Globus pallidus (tissue), 1 donor: ENCODE data around the gene SPRY2.
"Not testable (repeated sequence)": the region's sequence is repeated elsewhere in the genome, so short reads cannot be mapped to it uniquely, and the experiment has no call there.

Source experiments
- DNase-seq: peaks from one replicate; pipeline ENCODE4 v3.0.0-alpha.2; 2015; ENCODE audit warnings: low spot score

Gene SPRY2

GRCh38 chr13:80341101-80341755 is at the start of gene SPRY2:
Gene SPRY2, minus strand, starts transcription at chr13:80341126. Its CDS starts 3,421 bp downstream, at chr13:80337705.
- DNase-seq: peak; percentile 96

GRCh38 chr13:80390338-80390737 is 49.4 kb upstream of the SPRY2 start:
- no peak for DNase-seq

GRCh38 chr13:80389073-80390038 is 48.4 kb upstream of the SPRY2 start:
- no peak for DNase-seq

- DNase-seq: no peak
Measured at GRCh38 chr13:80388506-80388905, 47.6 kb upstream of the SPRY2 start.

GRCh38 chr13:80386592-80386991 is 45.7 kb upstream of the SPRY2 start:
- no peak for DNase-seq

GRCh38 chr13:80386002-80386401 is 45.1 kb upstream of the SPRY2 start:
- DNase-seq: no peak

- no peak for DNase-seq
Measured at GRCh38 chr13:80382576-80382975, 41.6 kb upstream of the SPRY2 start.

GRCh38 chr13:80379245-80379644 is 38.3 kb upstream of the SPRY2 start:
- DNase-seq: no peak

- no peak for DNase-seq
Measured at GRCh38 chr13:80376554-80376953, 35.6 kb upstream of the SPRY2 start.

- DNase-seq: no peak
Measured at GRCh38 chr13:80374901-80375300, 34.0 kb upstream of the SPRY2 start.

GRCh38 chr13:80374444-80374843 is 33.5 kb upstream of the SPRY2 start:
- DNase-seq: no peak

- DNase-seq: no peak
Measured at GRCh38 chr13:80371840-80372509, 31.0 kb upstream of the SPRY2 start.

- no peak for DNase-seq
Measured at GRCh38 chr13:80367473-80367872, 26.5 kb upstream of the SPRY2 start.

GRCh38 chr13:80363890-80364503 is 23.1 kb upstream of the SPRY2 start:
- peak; percentile 40 for DNase-seq

- no peak for DNase-seq
Measured at GRCh38 chr13:80362481-80362880, 21.6 kb upstream of the SPRY2 start.

- DNase-seq: peak; percentile 76
Measured at GRCh38 chr13:80361883-80362327, 21.0 kb upstream of the SPRY2 start.

- DNase-seq: no peak
Measured at GRCh38 chr13:80361298-80361697, 20.4 kb upstream of the SPRY2 start.

- no peak for DNase-seq
Measured at GRCh38 chr13:80360453-80360800, 19.5 kb upstream of the SPRY2 start.

GRCh38 chr13:80359778-80360452 is 19.0 kb upstream of the SPRY2 start:
- no peak for DNase-seq

- no peak for DNase-seq
Measured at GRCh38 chr13:80359414-80359777, 18.5 kb upstream of the SPRY2 start.

GRCh38 chr13:80355496-80356094 is 14.7 kb upstream of the SPRY2 start:
- not testable (repeated sequence) for DNase-seq
